Heart left ventricle (tissue), 13 donors: ENCODE results near the gene CA9.

Experiments used
- CTCF ChIP-seq, 12 donors: fragments of 200-600 bp; sonication (generic) in 4 of 12; IDR thresholded peaks; one replicate each; pipeline versions ENCODE4 v1.5.0 to v1.8.0; 2018 to 2022; ENCODE audit warnings: antibody characterized with exemption in 12 of 12, mild to moderate bottlenecking in 5 of 12
- POLR2A ChIP-seq, 2 donors: fragments of 450-650 bp; IDR thresholded peaks; one replicate each; pipeline ENCODE4 v1.6.1; 2017; ENCODE audit warnings: antibody characterized with exemption in 2 of 2, mild to moderate bottlenecking in 2 of 2, moderate library complexity in 2 of 2
- donor health status: ischemic (EF 13 %, LVEDD 7.1; RV severe dilation, severe dysfunction).
- donor health status: DM: no; HTN: yes; CAD: no.
- donor health status: DM: no; HTN: no; CAD: no.
- donor health status: ischemic (EF 25% LVEDD 6.9; RV normal size, moderate dysfunction).
- donor health status: ischemic (EF 25% LVEDD 5.7; RV mildly dilated, moderate dysfunction).
- donor health status: ischemic (EF 35%, LVEDD 5.7; RV mildly dilated, moderate dysfunction).
- donor health status: nonischemic (EF 11% LVEDD 7.7; RV severe dilation, severe dysfunction).
- donor health status: DM: yes; HTN: yes; CAD: no.
- donor health status: PGD.
- donor health status: ischemic (EF 29% LVEDD 5.4; RV normal size, mild dysfunction).
- donor health status: nonischemic (EF 23%, LVEDD 6.1; RV moderate dilation, normal function).

GRCh38 chr9:35674025-35674361 is 265 bp downstream of the CA9 start:
- no peak for TF ChIP-seq CTCF (IDR thresholded peaks at IDR 0.05)
- TF ChIP-seq POLR2A (IDR thresholded peaks at IDR 0.05) = no peak
